GM23338 (cell line): ENCODE measurements around the gene FCSK.

Experiments
- CREB1 ChIP-seq: fragments of 250-450 bp; sonication (Bioruptor Pico); IDR thresholded peaks from 2 replicates; pipeline ENCODE4 v1.5.0; 2020; ENCODE audit warnings: low read depth, mild to moderate bottlenecking, moderate library complexity
- CTCF ChIP-seq, 2 experiments: fragments of 200-600 bp in 1 of 2; sonication (generic) in 1 of 2; conservative IDR thresholded peaks; 2 replicates each; pipeline versions ENCODE4 v1.5.1 to v1.6.1; 2016 to 2017; ENCODE audit warnings: antibody characterized with exemption in 2 of 2, low read depth in 2 of 2, mild to moderate bottlenecking in 2 of 2, moderate library complexity in 1 of 2
- EZH2 ChIP-seq: fragments of 200-600 bp; sonication (generic); IDR thresholded peaks from one replicate; pipeline ENCODE4 v1.8.0; 2017; ENCODE audit warnings: antibody characterized with exemption, mild to moderate bottlenecking, low read depth; ENCODE audit not compliant: unreplicated experiment
- EZH2phosphoT487 ChIP-seq: fragments of 200-600 bp; sonication (generic); IDR thresholded peaks from one replicate; pipeline ENCODE4 v1.8.1; 2018; ENCODE audit warnings: antibody characterized with exemption; ENCODE audit not compliant: unreplicated experiment
- JUNB ChIP-seq: IDR thresholded peaks from one replicate; pipeline ENCODE4 v1.6.1; 2016; ENCODE audit warnings: antibody characterized with exemption; ENCODE audit not compliant: unreplicated experiment
- NANOG ChIP-seq: IDR thresholded peaks from 2 replicates; pipeline ENCODE4 v1.6.1; 2016; ENCODE audit warnings: antibody characterized with exemption, borderline replicate concordance
- POLR2AphosphoS5 ChIP-seq: IDR thresholded peaks from 2 replicates; pipeline ENCODE4 v1.6.1; 2016; ENCODE audit warnings: antibody characterized with exemption, low read depth
- REST ChIP-seq: IDR thresholded peaks from one replicate; pipeline ENCODE4 v1.6.1; 2018; ENCODE audit warnings: antibody characterized with exemption; ENCODE audit not compliant: unreplicated experiment
- STAT1 ChIP-seq: IDR thresholded peaks from one replicate; pipeline ENCODE4 v1.6.1; 2016; ENCODE audit warnings: antibody characterized with exemption; ENCODE audit not compliant: unreplicated experiment

GRCh38 chr16:70421014-70421413, 33.4 kb upstream of the FCSK start:
- TF ChIP-seq CTCF (conservative IDR thresholded peaks at IDR 0.05; ENCODE audit: low read depth in 2 of 2) (no peak), EZH2phosphoT487 (no peak), EZH2 (no peak), STAT1 (no peak), CREB1 (CRISPR knock-in tag) (no peak), POLR2AphosphoS5 (no peak), REST (no peak), NANOG (no peak), JUNB (no peak)
